Activated gamma-delta T cell treated with Interleukin-2 at 50 U/mL for 16 hours (primary cell): ENCODE results near the gene CLTC.
"Not testable (repeated sequence)": the region's sequence is repeated elsewhere in the genome, so short reads cannot be mapped to it uniquely, and the experiment has no call there.

Experiments
- DNase-seq: peaks from one replicate; pipeline ENCODE4 v3.0.0-alpha.2; 2020

CLTC gene

DNA sequence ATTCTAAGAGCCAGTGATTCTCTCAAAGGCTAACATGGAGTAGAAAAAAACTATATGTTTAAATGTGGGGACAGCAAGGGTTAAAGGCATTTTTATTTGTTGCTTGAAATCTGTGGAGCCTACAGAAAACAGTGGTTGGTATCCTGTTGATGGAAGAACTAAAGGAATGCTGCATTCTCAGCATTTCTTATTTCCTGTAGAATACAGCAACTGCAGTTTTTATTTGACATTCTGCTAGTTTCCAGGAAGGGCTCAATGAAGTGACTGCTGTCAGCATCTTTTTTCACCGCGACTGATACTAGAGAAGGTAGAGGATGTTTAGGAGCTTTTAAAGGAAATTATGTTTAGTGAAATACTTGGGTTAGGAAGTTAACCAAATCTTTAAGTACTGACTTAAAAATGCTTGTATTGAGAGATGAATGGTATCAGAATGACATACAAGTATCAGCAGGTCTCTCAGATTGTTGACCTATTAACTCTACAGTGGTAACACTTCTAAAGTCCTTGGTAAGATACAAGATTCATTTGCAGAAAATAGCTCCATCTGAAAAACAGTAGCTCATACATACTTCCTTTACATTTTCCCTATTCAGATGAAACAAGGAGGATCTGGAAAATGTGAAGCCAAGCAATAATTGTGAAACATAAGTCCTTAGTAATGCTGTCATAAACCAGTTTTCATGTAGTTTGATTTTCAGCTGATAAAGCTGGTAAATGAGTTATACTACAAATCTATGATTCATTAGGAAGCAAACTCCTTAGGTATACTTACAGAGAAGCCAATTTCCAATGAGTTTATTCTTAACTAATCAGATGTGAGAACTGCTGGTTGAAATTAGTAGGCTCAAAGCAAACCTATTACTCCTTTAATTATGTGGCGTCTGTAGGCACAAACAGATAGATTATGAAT, 15.2 kb downstream of the CLTC start:
- no peak for DNase-seq

DNA sequence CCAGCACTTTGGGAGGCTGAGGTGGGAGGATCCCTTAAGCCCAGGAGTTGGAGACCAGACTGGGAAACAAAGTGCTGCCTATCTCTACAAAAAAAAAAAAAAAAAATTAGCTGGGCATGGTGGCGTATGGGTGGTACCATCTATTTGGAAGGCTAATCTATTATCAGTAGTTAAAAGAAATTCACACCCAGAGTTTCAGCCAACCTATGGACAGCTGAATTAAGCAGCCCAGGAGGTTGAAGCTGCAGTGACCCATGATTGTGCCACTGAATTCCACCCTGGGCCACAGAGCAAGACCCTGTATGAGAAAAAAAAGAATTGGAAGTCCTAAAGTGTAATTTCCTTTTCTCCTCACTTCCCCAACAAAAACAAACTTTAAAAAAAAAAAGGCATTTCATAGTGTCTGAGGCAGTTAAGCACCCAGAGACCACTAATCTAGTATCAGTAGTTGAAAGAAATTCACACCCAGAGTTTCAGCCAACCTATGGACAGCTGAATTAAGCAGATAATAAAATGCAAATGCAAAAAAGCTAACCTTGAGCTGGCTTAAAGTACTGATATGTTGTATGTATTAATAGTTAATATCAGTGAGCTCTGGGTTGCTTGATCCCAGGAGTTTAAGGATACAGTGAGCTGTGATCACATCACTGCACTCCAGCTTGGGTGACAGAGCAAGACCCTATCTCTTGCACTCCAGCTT, 18.1 kb downstream of the CLTC start:
- DNase-seq: no peak

DNA sequence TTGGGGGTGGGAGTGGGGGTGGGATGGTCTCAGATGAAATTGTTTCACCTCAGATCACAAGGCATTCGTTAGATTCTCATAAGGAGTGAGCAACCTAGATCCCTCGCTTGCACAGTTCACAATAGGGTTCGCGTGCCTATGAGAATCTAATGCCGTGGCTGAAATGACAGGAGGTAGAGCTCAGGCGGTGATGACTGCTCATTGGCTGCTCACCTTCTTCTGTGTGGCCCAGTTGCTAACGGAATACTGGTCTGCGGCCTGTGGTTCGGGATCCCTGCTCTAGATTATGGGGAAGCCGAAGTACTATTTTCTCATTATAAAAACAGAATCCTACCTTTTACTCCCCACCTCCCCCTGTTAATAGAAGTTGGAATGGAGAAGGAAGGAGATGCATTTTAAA, 18.9 kb downstream of the CLTC start:
- DNase-seq: no peak

DNA sequence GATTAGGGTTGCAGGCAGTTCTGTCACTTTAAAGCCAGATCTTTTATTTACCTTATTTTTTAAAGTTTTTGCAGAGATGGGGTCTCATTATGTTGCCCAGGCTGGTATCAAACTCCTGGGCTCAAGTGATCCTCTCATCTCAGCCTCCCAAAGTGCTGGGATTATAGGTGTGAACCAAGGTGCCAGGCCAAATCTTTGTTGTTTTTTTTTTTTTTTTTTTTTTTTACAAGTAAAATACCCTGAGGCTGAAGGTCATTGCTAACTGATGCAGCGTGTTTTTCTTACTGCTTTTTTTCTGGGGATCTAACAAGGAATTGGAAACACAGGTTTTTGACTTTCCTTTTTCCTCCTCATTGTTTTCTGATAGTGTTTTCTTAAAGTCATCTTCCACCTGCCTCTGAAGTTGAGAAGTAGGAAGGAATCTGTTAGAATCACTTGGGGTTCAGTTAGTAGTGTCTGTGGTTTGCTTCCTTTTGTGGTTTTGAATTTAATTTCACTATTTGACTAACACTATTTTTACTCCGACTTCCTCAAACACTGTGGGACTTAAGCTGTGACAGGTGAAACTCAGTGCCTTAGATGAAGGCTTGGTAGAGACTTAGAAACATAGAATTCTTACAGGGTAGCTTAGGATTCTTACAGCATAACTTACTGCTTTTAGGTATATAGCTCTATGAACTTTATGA, 22.2 kb downstream of the CLTC start:
- DNase-seq: no peak

DNA sequence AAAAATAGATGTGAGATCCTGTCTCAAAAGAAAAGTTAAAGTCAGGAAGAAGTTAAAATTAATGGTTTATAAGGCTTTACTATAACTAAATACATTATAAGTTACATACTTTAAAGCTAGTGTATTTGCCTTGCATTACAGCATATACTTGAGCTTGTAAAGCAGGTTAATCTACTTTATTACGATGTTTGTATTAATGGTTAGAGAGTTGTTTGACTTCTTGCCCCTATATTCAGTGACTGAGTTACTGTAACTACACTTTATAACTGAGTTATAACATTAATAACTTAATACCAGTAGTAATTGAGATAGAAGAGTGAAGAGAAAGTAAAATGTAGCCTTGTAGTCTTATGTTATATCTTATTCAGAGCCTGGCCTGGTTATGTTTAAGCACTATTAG, 22.9 kb downstream of the CLTC start:
- DNase-seq: no peak

DNA sequence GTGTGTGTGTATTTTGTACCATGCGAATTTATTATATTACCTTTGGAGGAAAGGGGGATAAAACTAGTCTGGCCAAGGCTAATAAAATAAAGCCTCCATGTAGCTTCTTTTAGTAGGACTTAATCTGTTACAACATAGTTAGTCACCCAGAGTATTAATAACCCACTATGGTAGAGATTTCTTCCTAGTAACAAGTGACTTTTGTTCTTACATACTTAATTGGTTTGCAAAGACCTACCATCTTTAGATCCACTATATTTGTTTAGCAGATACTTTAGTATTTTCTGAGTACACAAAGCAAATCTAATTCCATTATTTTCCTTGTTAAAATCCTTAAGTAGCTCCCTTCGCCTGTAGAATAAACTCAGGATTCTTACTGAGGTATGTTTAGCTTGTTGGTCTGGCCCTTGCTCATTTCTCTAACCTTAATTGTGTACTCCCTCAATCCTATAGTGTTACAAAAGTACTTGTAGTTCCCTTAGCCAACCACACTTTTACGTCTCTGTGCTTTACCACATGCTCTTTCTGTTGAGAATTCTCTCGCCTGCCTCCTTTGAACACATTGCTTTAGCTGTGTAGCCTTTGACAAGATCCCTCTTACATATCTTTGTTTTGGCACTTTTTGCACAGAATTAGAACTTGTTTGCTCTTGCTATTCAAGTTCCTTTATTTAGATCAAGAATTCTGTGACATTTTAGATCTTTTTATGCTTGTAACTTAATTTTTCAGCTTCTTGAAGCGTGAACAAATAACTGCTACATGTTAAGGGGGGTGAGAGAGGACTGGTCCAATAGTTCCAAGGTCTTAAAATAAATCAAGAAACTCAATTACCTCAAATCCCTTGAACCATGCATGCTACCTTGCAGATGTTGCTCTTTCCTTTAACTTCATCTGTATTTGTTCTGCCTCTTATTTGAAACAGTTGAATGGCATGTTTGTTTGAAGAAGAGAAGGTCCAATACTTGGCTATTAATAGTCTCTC, 23.8 kb downstream of the CLTC start:
- no peak for DNase-seq

DNA sequence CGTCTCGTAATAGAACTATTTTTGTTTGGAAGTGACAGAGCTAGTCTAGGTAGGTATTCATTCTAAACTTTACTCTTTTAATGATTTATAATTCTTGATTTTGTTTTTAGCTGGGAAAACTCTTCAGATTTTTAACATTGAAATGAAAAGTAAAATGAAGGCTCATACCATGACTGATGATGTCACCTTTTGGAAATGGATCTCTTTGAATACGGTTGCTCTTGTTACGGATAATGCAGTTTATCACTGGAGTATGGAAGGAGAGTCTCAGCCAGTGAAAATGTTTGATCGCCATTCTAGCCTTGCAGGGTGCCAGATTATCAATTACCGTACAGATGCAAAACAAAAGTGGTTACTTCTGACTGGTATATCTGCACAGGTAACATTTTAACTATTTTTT, 27.6 kb downstream of the CLTC start:
- no peak for DNase-seq

DNA sequence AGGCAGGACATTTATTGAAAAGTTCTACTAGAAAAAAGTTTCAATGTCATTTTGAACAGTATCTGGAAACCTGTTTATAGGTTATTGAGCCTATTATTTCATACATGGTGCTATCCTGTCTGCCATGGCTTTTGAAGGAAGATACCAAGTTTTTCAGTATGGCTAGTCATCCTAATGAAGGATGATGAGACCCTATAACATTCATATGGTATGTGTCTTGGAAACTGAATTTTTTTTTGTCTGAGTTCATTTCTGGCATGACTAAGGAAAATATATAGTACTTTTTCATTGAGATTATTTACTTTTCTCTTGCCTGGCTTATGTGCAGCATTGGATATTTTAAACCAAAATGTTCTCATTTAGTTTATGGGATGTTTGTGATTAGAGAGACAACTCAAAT, 30.2 kb downstream of the CLTC start:
- no peak for DNase-seq

DNA sequence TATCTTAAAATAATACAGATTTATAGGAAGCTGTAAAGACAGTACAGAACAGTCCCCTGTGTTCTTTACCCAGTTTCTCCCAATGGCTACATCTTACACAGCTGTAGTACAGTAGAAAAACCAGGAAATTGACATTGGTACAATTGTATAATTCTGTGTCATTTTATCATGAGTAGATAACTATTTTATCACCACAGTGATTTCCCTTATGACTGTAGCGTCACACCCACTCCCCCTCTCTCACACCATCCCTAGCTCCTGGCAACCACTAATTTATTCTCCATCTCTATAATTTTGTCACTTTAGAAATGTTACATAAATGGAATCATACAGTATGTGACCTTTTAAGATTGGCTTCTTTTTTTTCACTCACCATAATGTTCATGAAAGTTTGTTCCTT, 30.9 kb downstream of the CLTC start:
- no peak for DNase-seq

DNA sequence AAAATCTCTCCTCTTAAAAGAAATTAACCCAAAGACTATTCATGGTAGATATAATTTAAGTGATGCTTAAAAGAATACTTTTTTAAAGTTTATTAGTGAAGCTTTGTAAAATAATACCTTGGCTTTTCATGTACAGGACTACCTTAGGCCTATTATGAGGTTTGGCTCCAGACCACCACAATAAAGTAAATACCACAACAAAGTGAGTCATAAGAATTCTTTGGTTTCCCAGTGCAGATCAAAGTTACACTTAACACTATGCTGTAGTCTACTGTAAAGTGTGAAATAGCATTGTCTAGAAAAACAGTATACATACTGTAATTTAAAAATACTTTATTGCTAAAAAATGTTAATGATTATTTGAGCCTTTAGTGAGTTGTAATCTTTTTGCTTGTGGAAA, 31.7 kb downstream of the CLTC start:
- DNase-seq: no peak

DNA sequence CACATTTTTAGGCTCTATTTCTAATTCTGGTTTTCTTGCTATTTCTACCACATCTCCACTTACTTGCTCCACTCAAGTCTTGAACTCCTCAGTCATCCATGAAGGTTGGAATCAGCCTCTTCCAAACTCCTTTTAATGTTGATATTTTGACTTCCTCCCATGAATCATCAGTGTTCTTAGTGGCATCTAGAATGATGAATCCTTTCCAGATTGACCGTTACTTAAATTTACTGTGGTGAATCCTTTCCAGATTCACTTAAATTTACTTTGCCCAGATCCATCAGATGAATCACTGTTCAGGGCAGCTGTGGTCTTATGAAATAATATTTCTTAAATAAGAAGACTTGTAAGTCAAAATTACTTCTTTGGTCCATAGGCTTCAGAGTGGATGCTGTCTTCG, 32.4 kb downstream of the CLTC start:
- no peak for DNase-seq

DNA sequence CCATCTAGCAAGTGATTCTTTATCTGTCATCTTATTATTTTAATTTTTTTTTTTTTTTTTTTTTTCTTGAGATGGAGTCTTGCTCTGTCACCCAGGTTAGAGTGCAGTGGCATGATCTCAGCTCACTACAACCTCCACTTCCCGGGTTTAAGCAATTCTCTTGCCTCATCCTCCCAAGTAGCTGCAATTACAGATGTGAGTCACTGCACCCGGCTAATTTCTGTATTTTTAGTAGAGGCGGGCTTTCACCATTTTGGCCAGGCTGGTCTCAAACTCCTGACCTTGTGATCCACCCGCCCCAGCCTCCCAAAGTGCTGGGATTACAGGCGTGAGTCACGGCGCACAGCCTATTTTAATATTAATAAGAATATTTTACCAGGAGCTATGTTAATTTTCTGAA, 36.9 kb downstream of the CLTC start:
- DNase-seq: not testable (repeated sequence)

DNA sequence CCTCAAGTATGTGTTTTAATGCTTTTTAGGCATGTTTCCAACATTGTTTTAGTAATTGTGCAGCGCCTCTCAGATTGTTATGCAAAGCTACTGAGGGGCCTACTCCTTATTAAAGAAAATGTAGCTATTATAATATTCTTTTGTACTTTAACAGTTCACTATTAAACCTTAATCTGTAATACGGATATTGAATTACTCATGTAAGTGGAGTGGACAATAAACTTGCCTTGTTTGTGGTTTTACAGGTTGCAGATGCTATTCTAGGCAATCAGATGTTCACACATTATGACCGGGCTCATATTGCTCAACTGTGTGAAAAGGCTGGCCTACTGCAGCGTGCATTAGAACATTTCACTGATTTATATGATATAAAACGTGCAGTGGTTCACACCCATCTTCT, 46.5 kb downstream of the CLTC start:
- no peak for DNase-seq

DNA sequence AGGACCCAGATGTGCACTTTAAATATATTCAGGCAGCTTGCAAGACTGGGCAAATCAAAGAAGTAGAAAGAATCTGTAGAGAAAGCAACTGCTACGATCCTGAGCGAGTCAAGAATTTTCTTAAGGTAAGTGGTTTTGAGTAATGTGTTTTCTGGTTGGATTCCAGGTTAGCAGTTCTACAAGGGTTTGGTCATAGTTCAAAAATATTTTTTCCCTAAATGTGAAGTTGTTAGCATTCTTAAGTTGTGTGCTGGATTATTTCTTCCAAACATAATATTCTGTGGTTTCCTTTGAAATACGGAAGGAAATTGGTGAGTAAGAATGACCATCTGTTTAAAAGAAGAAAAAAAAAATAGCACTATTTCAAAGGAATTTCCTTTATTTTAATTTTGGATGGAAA, 49.1 kb downstream of the CLTC start:
- DNase-seq: no peak

DNA sequence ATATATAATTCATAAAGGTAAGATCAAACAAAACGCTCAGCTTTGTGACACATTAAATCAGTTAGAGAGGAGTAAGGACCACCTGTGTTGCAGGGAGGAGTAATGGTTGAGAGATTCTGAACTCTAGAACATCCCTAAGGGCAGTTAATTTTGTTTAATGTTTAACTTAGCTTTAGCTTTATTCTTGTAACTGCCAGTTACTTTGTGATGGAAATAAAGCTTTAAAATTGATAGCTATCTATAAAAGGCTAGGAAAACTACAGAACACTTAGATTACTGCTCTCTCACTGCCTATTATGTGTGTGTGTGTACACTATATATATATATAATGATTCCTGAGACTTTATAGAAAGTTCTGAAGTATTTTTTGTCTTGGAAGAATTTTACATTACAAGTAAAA, 49.7 kb downstream of the CLTC start:
- DNase-seq: no peak

DNA sequence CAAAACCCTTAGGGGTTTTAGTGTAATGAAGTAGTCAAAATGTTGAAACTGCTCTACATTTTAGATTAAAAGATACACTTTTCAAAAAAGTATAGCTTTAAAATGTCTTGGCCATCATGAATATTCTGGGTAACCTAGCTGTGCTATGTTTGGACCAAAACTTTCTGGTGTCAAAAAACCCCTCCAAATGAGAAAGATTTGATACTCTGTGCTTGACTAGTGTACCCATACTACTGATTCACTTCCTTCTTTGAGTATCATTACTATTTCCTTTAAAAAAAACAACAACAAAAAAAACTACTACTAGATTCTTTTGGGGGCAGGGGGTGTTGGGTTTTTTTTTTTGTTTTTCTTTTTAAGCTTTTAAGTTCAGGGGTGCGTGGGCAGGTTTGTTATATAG, 50.2 kb downstream of the CLTC start:
- DNase-seq: no peak

DNA sequence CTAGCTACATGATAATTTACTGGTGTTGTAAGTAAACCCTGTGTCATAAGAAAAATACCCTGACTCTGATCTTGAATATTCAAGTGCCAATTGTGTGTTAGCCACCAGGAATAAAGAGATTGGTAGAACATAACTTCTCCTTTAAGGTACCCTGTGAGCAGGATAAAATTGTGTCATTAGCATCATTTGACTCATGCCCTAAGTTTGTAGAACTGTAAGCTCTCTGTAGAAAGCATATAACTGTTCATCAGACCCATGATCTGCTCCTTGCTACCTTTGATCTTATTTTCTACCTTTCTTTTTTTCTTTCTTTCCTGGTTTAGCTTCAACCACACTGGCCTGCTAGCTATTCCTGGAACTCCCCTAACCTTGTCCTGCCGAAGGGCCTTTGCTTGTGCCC, 51.7 kb downstream of the CLTC start:
- DNase-seq: no peak

DNA sequence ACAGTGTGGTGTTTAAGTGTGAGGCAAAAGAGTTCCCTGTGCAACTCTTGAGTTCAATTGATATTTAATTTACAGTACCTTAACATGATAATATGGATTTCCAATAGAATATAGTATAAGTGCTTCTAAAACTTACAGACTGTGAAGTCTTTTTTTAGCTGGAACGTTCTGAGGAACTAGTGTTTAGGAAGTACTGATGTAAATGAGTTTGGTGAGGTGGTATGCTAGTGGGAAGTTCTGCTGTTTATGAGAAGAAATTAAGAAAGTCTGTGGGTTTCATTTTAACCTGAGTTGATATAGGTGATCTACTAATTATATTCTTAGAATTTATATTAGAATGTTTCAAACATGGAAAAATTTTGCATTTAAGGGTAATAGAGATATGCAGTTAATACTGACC, 55.5 kb downstream of the CLTC start:
- no peak for DNase-seq

DNA sequence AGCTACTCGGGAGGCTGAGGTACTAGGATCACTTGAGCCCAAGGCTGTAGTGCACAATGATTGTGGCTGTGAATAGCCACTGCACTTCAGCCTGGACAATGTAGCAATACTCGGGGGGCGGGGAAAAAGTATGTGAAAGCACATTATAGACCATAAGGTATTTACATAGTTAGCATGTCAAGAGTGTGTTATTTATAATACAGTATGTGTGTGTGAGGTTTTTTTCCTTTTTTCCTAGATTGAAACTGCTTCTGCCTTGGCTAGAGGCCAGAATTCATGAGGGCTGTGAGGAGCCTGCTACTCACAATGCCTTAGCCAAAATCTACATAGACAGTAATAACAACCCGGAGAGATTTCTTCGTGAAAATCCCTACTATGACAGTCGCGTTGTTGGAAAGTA, 57.0 kb downstream of the CLTC start:
- DNase-seq: no peak

DNA sequence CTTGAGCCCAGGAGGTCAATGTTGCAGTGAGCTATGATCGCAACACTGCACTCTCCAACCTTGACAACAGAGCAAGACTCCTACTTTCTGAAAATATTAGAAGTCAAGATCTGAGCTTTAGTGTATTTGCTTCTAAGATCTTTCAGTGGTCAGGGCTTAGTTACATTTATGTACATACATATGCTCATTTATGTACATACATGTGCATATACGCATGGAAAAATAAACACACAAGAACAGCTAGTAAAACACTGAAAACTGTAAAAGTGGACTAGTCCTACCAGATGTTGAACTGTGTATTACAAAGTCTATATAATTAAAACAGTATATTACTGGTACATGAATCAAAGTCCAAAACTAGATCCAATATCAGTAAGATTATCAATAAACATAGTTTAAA, 59.2 kb downstream of the CLTC start:
- DNase-seq: no peak

DNA sequence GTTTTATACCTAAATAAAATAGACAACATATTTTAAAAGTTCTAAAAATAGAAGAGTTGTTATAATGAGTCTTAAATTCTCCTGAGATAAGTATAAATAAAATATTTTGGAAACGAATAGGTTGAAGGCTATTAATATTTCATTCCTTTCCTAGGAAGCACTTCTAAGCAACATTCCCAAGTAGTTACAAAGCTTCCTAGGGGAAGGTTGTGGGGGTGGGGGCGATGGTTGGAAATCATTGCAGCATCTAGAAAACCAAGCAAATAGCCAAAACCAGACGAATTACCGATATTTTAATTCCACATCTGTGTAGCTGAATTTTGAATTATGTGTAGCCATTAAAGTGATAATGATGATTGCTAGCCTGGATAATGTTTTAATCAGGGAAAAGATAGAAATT, 60.6 kb downstream of the CLTC start:
- DNase-seq: no peak

DNA sequence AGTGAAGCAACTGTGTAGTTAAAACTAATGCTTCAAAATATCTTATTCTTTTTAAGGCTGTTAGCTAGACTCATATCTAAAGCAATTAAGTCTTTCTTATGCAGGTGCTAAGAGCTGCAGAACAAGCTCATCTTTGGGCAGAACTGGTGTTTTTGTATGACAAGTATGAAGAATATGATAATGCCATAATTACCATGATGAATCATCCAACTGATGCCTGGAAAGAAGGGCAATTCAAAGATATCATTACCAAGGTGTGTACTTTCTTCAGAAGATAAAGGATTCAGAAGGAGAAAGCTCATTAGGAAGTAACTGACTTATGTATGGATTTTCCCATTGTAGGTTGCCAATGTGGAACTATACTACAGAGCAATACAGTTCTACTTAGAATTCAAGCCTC, 63.6 kb downstream of the CLTC start:
- DNase-seq: no peak

DNA sequence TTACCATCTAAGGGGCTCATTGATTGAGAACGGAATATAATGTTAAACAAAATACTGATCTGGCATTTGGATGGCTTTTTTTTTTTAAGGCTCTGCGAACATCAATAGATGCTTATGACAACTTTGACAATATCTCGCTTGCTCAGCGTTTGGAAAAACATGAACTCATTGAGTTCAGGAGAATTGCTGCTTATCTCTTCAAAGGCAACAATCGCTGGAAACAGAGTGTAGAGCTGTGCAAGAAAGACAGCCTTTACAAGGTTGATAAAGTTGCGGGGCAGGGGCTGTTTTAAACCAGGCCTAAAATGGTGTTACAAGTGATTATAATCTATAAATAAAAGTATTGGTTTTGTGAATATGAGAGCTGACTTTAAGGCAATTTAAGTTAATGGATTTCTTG, 65.3 kb downstream of the CLTC start:
- no peak for DNase-seq
